ENCODE measurements around the gene MARF1. TPM values are rescaled to one million over a fixed set of nuclear protein-coding genes. Genes with fewer than 3 reads are reported as not detected.
A peak's percentile ranks its signal among the peaks of the same experiment; 100 is the strongest.

The MARF1 gene
- total and polyA plus RNA-seq, 5 experiments from 2014 or later = 10.9 to 256 (median 18.2) TPM

GRCh38 chr16:15594711-15595320 lies 48.1 kb downstream of the MARF1 start:
- H3K27ac Mint-ChIP-seq = peak overlapping the region; percentile 53 to 96 (median 78)

GRCh38 chr16:15593235-15593634 lies 49.7 kb downstream of the MARF1 start:
- Mint-ChIP-seq H3K36me3 (peaks cover 0 to 55% (median 27%) of the 10 kb centered on the region in 3 donors), H3K27ac (peak overlapping the region; percentile 50 to 96 (median 77)), H3K9me3 (no peaks in the 10 kb centered on the region), H3K4me1 (peaks cover 8 to 65% (median 29%) of the 10 kb centered on the region in 4 donors), H3K27me3 (no peaks in the 10 kb centered on the region), H3K4me3 (peak overlapping the region in 1 of 10 donors; percentile 29)
- DNase-seq = no peak
- POLR2A ChIA-PET = interaction anchor here (0.9 to 1.3 kb wide), 2 partner anchors 49 to 78 kb away, joined by 3 to 7 read pairs; partner anchors contain the start of gene MARF1
- no peak for ATAC-seq

More at GRCh38 chr16:15594711-15595320, 48.1 kb downstream of the MARF1 start:
- Mint-ChIP-seq H3K27me3 (no peaks in the 10 kb centered on the region), H3K4me1 (peaks cover 10 to 50% (median 24%) of the 10 kb centered on the region in 4 donors), H3K4me3 (no peak overlapping the region), H3K9me3 (no peaks in the 10 kb centered on the region), H3K36me3 (peaks cover 4 to 66% (median 34%) of the 10 kb centered on the region in 3 donors)
- DNase-seq (no peak), ATAC-seq (no peak)
- POLR2A ChIA-PET = interaction anchor here (0.6 kb wide), 1 partner anchor 47 kb away, joined by 3 read pairs; no protein-coding TSS in a partner anchor

GRCh38 chr16:15592324-15592723 lies 50.6 kb downstream of the MARF1 start:
- Mint-ChIP-seq H3K36me3 (peaks cover 0 to 52% (median 30%) of the 10 kb centered on the region in 3 donors), H3K9me3 (no peaks in the 10 kb centered on the region), H3K4me3 (peak overlapping the region in 4 of 10 donors; percentile 7 to 36 (median 19)), H3K27ac (peak overlapping the region in 9 of 10 donors; percentile 53 to 96 (median 82)), H3K27me3 (no peaks in the 10 kb centered on the region), H3K4me1 (peaks cover 8 to 67% (median 29%) of the 10 kb centered on the region in 4 donors)
- no peak for ATAC-seq
- peak in 1 of 10 donors; percentile 36 for DNase-seq
- POLR2A ChIA-PET = interaction anchor here (0.5 to 1.3 kb wide), 3 partner anchors 39 to 169 kb away, joined by 3 to 7 read pairs (median 3); partner anchors contain the start of gene MARF1

- peak overlapping the region in 1 of 10 donors; percentile 23 for H3K4me3 Mint-ChIP-seq
- DNase-seq = no peak
- peak overlapping the region in 8 of 10 donors; percentile 50 to 98 (median 76) for H3K27ac Mint-ChIP-seq
- peaks cover 0 to 17% (median 6%) of the 10 kb centered on the region in 9 donors for H3K9me3 Mint-ChIP-seq
- POLR2A ChIA-PET = interaction anchor here (1.5 kb wide), 1 partner anchor 35 kb away, joined by 4 read pairs; no protein-coding TSS in a partner anchor
- H3K36me3 Mint-ChIP-seq = peaks cover 6 to 21% (median 12%) of the 10 kb centered on the region in 3 donors
- no peak for ATAC-seq
- H3K27me3 Mint-ChIP-seq = no peaks in the 10 kb centered on the region
- peaks cover 6 to 42% (median 24%) of the 10 kb centered on the region in 4 donors for H3K4me1 Mint-ChIP-seq
Observed at GRCh38 chr16:15587152-15587825, 55.7 kb downstream of the MARF1 start.

- H3K27me3 Mint-ChIP-seq = no peaks in the 10 kb centered on the region
- peak overlapping the region in 7 of 10 donors; percentile 20 to 98 (median 72) for H3K27ac Mint-ChIP-seq
- peaks cover 5 to 39% (median 21%) of the 10 kb centered on the region in 4 donors for H3K4me1 Mint-ChIP-seq
- no peak for DNase-seq
- no peak for ATAC-seq
- peaks cover 0 to 17% (median 6%) of the 10 kb centered on the region in 9 donors for H3K9me3 Mint-ChIP-seq
- H3K4me3 Mint-ChIP-seq = no peak overlapping the region
- POLR2A ChIA-PET = interaction anchor here (1.5 kb wide), 1 partner anchor 36 kb away, joined by 4 read pairs; no protein-coding TSS in a partner anchor
- H3K36me3 Mint-ChIP-seq = peaks cover 6 to 21% (median 12%) of the 10 kb centered on the region in 3 donors
Observed at GRCh38 chr16:15586716-15587115, 56.2 kb downstream of the MARF1 start.

GRCh38 chr16:15585956-15586355 lies 57.0 kb downstream of the MARF1 start:
- DNase-seq (no peak), ATAC-seq (no peak)
- H3K27ac Mint-ChIP-seq = peak overlapping the region in 5 of 10 donors; percentile 13 to 88 (median 75)
- peaks cover 0 to 17% (median 6%) of the 10 kb centered on the region in 9 donors for H3K9me3 Mint-ChIP-seq
- no peak overlapping the region for H3K4me3 Mint-ChIP-seq
- peaks cover 6 to 21% (median 12%) of the 10 kb centered on the region in 3 donors for H3K36me3 Mint-ChIP-seq
- POLR2A ChIA-PET = no interaction called here
- H3K4me1 Mint-ChIP-seq = peaks cover 3 to 36% (median 13%) of the 10 kb centered on the region in 4 donors
- H3K27me3 Mint-ChIP-seq = no peaks in the 10 kb centered on the region

GRCh38 chr16:15583526-15583925 lies 59.4 kb downstream of the MARF1 start:
- ATAC-seq = no peak
- Mint-ChIP-seq H3K27me3 (no peaks in the 10 kb centered on the region), H3K4me1 (peaks cover 0 to 14% (median 2%) of the 10 kb centered on the region in 4 donors), H3K27ac (peak overlapping the region in 2 of 10 donors; percentile 44 to 72), H3K36me3 (peaks cover 6 to 18% (median 12%) of the 10 kb centered on the region in 3 donors), H3K4me3 (no peak overlapping the region), H3K9me3 (peaks cover 0 to 17% (median 6%) of the 10 kb centered on the region in 9 donors)
- no peak for DNase-seq
- POLR2A ChIA-PET = no interaction called here

- ATAC-seq (no peak), DNase-seq (no peak)
- Mint-ChIP-seq H3K4me3 (no peak overlapping the region), H3K27me3 (no peaks in the 10 kb centered on the region), H3K9me3 (peaks cover 0 to 17% (median 5%) of the 10 kb centered on the region in 9 donors), H3K36me3 (peaks cover 3 to 8% (median 6%) of the 10 kb centered on the region in 3 donors), H3K27ac (peak overlapping the region in 3 of 10 donors; percentile 23 to 68 (median 48)), H3K4me1 (peaks cover 0 to 7% (median 0%) of the 10 kb centered on the region in 4 donors)
- POLR2A ChIA-PET = interaction anchor here (0.6 kb wide), 1 partner anchor 472 kb away, joined by 3 read pairs; no protein-coding TSS in a partner anchor
Observed at GRCh38 chr16:15581127-15581815, 61.7 kb downstream of the MARF1 start.

- POLR2A ChIA-PET = no interaction called here
- Mint-ChIP-seq H3K4me1 (peaks cover 0 to 8% (median under 1%) of the 10 kb centered on the region in 4 donors), H3K36me3 (no peaks in the 10 kb centered on the region), H3K27ac (peak overlapping the region in 2 of 10 donors; percentile 3 to 6), H3K4me3 (no peak overlapping the region), H3K27me3 (no peaks in the 10 kb centered on the region), H3K9me3 (no peaks in the 10 kb centered on the region)
- ATAC-seq (no peak), DNase-seq (no peak)
Observed at GRCh38 chr16:15578824-15579223, 64.1 kb downstream of the MARF1 start.

GRCh38 chr16:15576960-15577958 lies 65.7 kb downstream of the MARF1 start:
- ATAC-seq (no peak), DNase-seq (no peak)
- no peaks in the 10 kb centered on the region for H3K27me3 Mint-ChIP-seq
- POLR2A ChIA-PET = no interaction called here
- no peak overlapping the region for H3K27ac Mint-ChIP-seq
- H3K4me1 Mint-ChIP-seq = peaks cover 0 to 15% (median 4%) of the 10 kb centered on the region in 4 donors
- no peaks in the 10 kb centered on the region for H3K36me3 Mint-ChIP-seq
- no peaks in the 10 kb centered on the region for H3K9me3 Mint-ChIP-seq
- no peak overlapping the region for H3K4me3 Mint-ChIP-seq

- H3K4me1 Mint-ChIP-seq = peaks cover 0 to 16% (median 4%) of the 10 kb centered on the region in 4 donors
Observed at GRCh38 chr16:15575293-15576049, 67.5 kb downstream of the MARF1 start.

More at GRCh38 chr16:15575293-15576049, 67.5 kb downstream of the MARF1 start:
- Mint-ChIP-seq H3K27me3 (no peaks in the 10 kb centered on the region), H3K4me3 (no peak overlapping the region), H3K27ac (no peak overlapping the region), H3K36me3 (no peaks in the 10 kb centered on the region), H3K9me3 (no peaks in the 10 kb centered on the region)
- no peak for ATAC-seq
- POLR2A ChIA-PET = no interaction called here
- DNase-seq = no peak

Measured in naive thymus-derived CD8-positive, alpha-beta T cell (primary cell).